Effector memory CD8-positive, alpha-beta T cell (primary cell): ENCODE results near the gene ZBTB7C.

Experiments
- ATAC-seq: fragments of 150-1000 bp; cut with Tn5 transposase; replicated peaks from 2 replicates; pipeline ENCODE4 v1.10.0; 2021; ENCODE audit warnings: mild to moderate bottlenecking, moderate library complexity
- DNase-seq, 3 experiments: peaks; one replicate each; pipeline ENCODE4 v3.0.0; 2021
- H3K27ac Mint-ChIP-seq, 2 donors: one replicate each; pipeline ENCODE4 v1.8.0; 2022; ENCODE audit warnings: mild to moderate bottlenecking in 2 of 2, mixed read lengths in 2 of 2, moderate library complexity in 2 of 2
- H3K27me3 Mint-ChIP-seq, 2 donors: one replicate each; pipeline ENCODE4 v1.8.0; 2022; ENCODE audit warnings: mixed read lengths in 2 of 2
- H3K36me3 Mint-ChIP-seq: one replicate; pipeline ENCODE4 v1.8.0; 2022; ENCODE audit warnings: mild to moderate bottlenecking, moderate library complexity, mixed read lengths; ENCODE audit not compliant: insufficient read depth
- H3K4me1 Mint-ChIP-seq, 2 donors: one replicate each; pipeline ENCODE4 v1.8.0; 2022; ENCODE audit warnings: low read depth in 2 of 2, mixed read lengths in 2 of 2
- H3K4me3 Mint-ChIP-seq, 2 donors: one replicate each; pipeline ENCODE4 v1.8.0; 2022; ENCODE audit warnings: mild to moderate bottlenecking in 2 of 2, mixed read lengths in 2 of 2, moderate library complexity in 2 of 2
- H3K9me3 Mint-ChIP-seq, 2 donors: one replicate each; pipeline ENCODE4 v1.8.0; 2022; ENCODE audit warnings: mixed read lengths in 2 of 2

The ZBTB7C gene

GRCh38 chr18:48138660-48139430 is 270.3 kb downstream of the ZBTB7C start:
- DNase-seq = no peak
- no peak overlapping the region for H3K27ac Mint-ChIP-seq
- no peak for ATAC-seq
- H3K4me1 Mint-ChIP-seq = peaks cover 0 to 4% of the 10 kb centered on the region in 2 donors
- peaks cover 41 to 66% of the 10 kb centered on the region in 2 donors for H3K27me3 Mint-ChIP-seq
- no peak overlapping the region for H3K4me3 Mint-ChIP-seq
- no peaks in the 10 kb centered on the region for H3K36me3 Mint-ChIP-seq
- no peaks in the 10 kb centered on the region for H3K9me3 Mint-ChIP-seq

DNA sequence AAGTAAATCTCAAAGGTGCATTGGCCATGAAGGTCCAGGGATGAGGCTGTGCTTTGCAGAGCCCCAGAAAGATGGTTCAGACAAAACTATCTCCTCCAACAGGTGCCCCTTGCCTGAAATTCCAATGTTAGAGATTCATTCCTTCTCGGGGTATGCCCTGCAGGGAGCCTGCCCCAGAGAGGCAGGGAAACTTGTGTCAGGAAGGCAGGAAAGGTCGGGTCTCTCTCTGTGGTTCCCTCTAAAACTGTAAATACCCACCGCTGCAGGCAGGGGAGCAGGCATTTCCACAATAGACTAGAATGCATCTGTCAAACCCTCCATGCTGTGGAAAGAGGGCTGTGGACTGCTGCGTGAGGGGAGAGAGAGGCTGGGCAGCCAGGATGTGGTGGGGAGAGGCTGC is 271.0 kb downstream of the ZBTB7C start:
- Mint-ChIP-seq H3K27ac (no peak overlapping the region), H3K9me3 (no peaks in the 10 kb centered on the region), H3K4me1 (peaks cover 0 to 4% of the 10 kb centered on the region in 2 donors), H3K36me3 (no peaks in the 10 kb centered on the region), H3K27me3 (peaks cover 41 to 66% of the 10 kb centered on the region in 2 donors), H3K4me3 (no peak overlapping the region)
- DNase-seq = no peak
- no peak for ATAC-seq

GRCh38 chr18:48137374-48138081 is 271.7 kb downstream of the ZBTB7C start:
- no peak for DNase-seq
- Mint-ChIP-seq H3K4me3 (peak overlapping the region; percentile 27 to 50), H3K27me3 (peaks cover 41 to 66% of the 10 kb centered on the region in 2 donors), H3K36me3 (no peaks in the 10 kb centered on the region), H3K4me1 (peaks cover 0 to 4% of the 10 kb centered on the region in 2 donors), H3K9me3 (no peaks in the 10 kb centered on the region), H3K27ac (no peak overlapping the region)
- ATAC-seq = no peak

DNA sequence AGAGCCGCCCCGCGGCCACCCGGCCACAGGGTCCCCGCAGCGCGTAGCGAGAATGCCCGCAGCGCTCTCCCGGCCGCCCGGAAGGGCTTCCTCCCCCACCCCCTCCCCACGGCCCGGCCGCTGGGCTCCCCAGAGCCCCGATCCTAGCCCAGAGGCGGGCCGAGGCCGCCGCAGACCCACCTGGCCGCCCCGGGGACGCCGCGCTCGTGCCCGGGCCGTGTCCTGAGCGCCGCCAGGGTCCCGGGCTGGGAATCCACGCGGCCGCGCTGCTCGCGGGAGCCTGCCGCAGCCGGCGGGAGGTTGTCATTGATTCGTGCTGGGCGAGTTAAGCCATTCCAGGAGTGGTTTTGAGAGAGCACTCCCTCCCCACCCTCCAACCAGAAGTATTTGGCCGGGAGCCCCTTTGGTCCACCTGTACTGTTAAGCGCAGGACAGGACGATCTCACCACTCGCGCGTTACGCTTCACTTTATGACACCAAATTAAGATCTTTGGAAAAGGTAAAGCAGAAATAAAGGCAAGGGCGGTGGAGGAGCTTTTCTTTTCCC is 272.3 kb downstream of the ZBTB7C start:
- Mint-ChIP-seq H3K36me3 (no peaks in the 10 kb centered on the region), H3K4me1 (peaks cover 0 to 4% of the 10 kb centered on the region in 2 donors), H3K9me3 (no peaks in the 10 kb centered on the region), H3K27ac (no peak overlapping the region), H3K4me3 (peak overlapping the region; percentile 27 to 50), H3K27me3 (peaks cover 41 to 66% of the 10 kb centered on the region in 2 donors)
- DNase-seq (no peak), ATAC-seq (no peak)

DNA sequence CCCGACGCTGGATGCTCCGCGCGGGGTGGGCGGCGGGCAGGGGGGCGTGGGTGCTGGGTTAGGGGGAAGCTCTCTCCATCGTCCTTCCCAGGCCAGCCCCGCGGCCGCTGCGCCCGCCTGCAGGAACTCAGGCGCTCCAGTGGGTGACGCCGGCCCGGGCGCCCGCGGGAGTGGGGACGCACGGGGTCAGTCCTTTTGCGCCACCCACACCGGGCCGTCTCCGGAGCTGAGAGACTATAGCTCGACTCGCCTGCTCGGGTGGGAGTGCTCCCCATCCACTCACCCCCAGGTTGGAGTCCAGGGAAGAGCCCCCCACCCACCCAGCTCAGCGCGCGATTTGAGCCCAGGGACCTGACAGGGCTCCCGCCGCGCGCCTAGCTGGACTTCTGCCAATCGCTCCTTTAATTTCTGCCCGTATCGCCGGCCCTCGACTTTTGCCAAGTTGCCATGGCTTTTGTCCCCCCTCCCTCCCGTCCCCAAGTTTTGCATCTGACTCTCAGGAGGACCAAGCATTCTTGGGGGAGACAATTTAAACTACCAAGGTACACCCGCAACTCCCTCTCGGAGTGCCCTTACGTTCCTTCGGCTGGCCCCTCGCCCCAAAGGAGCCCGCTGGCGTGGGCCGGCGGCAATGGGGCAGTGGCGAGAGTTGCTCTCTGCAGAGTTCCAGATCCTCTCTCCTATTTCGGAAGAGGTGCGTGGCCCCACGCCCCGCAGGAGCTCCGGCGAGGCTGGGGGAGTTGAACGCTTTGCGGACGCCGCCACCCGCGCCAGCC is 272.9 kb downstream of the ZBTB7C start:
- DNase-seq (no peak), ATAC-seq (no peak)
- Mint-ChIP-seq H3K9me3 (no peaks in the 10 kb centered on the region), H3K36me3 (no peaks in the 10 kb centered on the region), H3K4me1 (peaks cover 0 to 4% of the 10 kb centered on the region in 2 donors), H3K27me3 (peaks cover 41 to 64% of the 10 kb centered on the region in 2 donors), H3K4me3 (peak overlapping the region in 1 of 2 donors; percentile 36), H3K27ac (no peak overlapping the region)

DNA sequence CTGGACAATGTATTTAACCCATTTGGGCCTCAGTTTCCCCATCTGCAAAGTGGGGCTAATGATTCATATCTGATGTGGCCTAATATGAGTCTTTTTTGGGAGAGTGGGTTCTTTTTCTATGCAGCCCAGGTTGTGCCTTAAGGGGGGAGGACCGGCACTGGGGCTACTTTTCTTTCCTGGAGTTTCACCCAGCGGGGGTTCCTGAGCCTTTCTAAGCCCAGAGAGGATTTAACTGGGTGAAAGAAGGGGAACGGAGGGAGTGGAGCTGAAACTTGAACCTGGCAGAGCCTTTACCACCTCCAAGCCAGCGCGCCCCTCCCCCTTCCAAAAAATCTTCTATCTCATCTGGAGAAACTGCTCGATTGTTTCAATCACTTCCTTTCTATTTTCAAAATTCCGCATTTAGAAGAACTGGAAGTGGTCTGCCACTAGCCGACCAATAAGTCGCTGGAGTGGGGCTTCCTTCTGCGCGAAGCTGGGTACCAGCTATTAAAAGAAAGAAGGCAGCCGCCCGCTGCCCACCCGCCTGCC is 273.7 kb downstream of the ZBTB7C start:
- DNase-seq (no peak), ATAC-seq (no peak)
- Mint-ChIP-seq H3K4me1 (peaks cover 0 to 4% of the 10 kb centered on the region in 2 donors), H3K4me3 (peak overlapping the region in 1 of 2 donors; percentile 36), H3K36me3 (no peaks in the 10 kb centered on the region), H3K9me3 (no peaks in the 10 kb centered on the region), H3K27me3 (peaks cover 41 to 57% of the 10 kb centered on the region in 2 donors), H3K27ac (no peak overlapping the region)

DNA sequence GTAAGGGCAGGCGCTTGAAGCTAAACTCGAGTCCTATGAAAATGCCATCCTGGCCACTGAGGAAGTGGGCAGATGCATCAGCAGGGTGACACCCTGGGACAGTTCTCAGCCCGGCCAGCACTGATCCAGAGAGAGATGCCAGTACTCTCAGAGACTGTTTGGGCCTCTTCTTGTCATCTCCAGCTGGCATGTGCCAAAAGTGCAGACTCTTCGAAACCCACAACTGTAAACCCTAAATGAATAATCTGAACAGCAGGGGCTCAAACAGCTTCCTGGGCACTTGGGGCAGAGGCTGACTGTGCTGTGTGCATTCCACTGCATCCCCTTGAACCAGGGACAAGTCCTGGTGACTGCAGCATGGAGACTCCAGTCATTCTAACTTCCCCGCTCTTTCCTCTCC is 274.6 kb downstream of the ZBTB7C start:
- peaks cover 0 to 4% of the 10 kb centered on the region in 2 donors for H3K4me1 Mint-ChIP-seq
- H3K27me3 Mint-ChIP-seq = peaks cover 35 to 48% of the 10 kb centered on the region in 2 donors
- no peaks in the 10 kb centered on the region for H3K36me3 Mint-ChIP-seq
- H3K27ac Mint-ChIP-seq = no peak overlapping the region
- no peak for ATAC-seq
- H3K4me3 Mint-ChIP-seq = no peak overlapping the region
- no peak for DNase-seq
- H3K9me3 Mint-ChIP-seq = no peaks in the 10 kb centered on the region

DNA sequence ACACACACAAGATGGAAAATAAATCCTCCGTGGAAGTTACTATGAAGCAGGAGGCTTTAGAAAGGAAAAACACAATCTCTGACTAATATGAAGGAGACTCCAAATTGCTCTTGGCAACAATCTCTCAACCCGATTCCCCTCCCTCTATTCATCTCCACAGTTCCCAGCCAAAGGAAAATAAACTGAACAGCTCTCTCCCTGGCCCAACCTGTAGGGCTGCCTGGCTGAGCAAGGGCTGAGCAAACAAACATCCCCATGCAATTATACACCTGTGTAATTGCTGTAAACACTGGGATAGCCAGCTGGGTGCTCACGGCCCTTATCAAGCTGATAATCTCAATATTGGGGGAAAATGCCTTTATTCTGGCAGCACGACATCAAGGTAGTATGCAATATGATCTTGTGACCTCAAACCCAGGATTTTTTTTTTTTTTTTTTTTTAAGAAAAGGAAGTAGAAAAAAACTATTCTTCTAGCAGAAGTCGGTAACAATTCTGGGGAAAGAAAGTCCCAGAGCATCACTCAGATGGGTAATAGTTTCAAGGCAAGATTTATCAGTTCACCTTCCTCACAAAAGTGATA is 275.4 kb downstream of the ZBTB7C start:
- Mint-ChIP-seq H3K4me1 (peaks cover 0 to 4% of the 10 kb centered on the region in 2 donors), H3K4me3 (no peak overlapping the region), H3K27ac (no peak overlapping the region), H3K27me3 (peaks cover 31 to 47% of the 10 kb centered on the region in 2 donors), H3K9me3 (no peaks in the 10 kb centered on the region), H3K36me3 (no peaks in the 10 kb centered on the region)
- DNase-seq (no peak), ATAC-seq (no peak)

- H3K4me3 Mint-ChIP-seq = no peak overlapping the region
- no peak for ATAC-seq
- DNase-seq = no peak
- H3K9me3 Mint-ChIP-seq = no peaks in the 10 kb centered on the region
- H3K36me3 Mint-ChIP-seq = no peaks in the 10 kb centered on the region
- no peak overlapping the region for H3K27ac Mint-ChIP-seq
- H3K27me3 Mint-ChIP-seq = peaks cover 27 to 47% of the 10 kb centered on the region in 2 donors
- H3K4me1 Mint-ChIP-seq = peaks cover 0 to 4% of the 10 kb centered on the region in 2 donors
Observed at GRCh38 chr18:48132797-48133655, 276.2 kb downstream of the ZBTB7C start.

DNA sequence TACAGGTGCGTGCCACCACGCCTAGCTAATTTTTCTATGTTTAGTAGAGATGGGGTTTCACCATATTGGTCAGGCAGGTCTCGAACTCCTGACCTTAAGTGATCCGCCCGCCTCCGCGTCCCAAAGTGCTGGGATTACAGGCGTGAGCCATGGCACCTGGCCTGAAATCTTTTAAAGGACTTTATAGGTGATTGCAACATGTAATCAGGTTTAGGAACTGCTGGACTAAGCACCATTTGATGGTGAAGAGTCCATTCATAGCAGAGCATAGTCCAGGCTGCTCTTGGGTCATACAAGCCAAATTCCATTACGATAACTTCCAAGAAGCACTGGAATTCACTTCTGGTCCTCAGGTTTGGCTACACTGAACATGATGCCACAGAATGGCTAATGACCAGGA is 278.1 kb downstream of the ZBTB7C start:
- H3K36me3 Mint-ChIP-seq = no peaks in the 10 kb centered on the region
- no peaks in the 10 kb centered on the region for H3K4me1 Mint-ChIP-seq
- DNase-seq = no peak
- no peak overlapping the region for H3K27ac Mint-ChIP-seq
- H3K27me3 Mint-ChIP-seq = peaks cover 19 to 54% of the 10 kb centered on the region in 2 donors
- ATAC-seq = no peak
- H3K9me3 Mint-ChIP-seq = no peaks in the 10 kb centered on the region
- H3K4me3 Mint-ChIP-seq = no peak overlapping the region

GRCh38 chr18:48129621-48130082 is 279.5 kb downstream of the ZBTB7C start:
- Mint-ChIP-seq H3K4me1 (peaks cover 0 to 2% of the 10 kb centered on the region in 2 donors), H3K27me3 (peaks cover 5 to 52% of the 10 kb centered on the region in 2 donors), H3K9me3 (no peaks in the 10 kb centered on the region), H3K4me3 (no peak overlapping the region), H3K27ac (no peak overlapping the region), H3K36me3 (no peaks in the 10 kb centered on the region)
- no peak for DNase-seq
- no peak for ATAC-seq

DNA sequence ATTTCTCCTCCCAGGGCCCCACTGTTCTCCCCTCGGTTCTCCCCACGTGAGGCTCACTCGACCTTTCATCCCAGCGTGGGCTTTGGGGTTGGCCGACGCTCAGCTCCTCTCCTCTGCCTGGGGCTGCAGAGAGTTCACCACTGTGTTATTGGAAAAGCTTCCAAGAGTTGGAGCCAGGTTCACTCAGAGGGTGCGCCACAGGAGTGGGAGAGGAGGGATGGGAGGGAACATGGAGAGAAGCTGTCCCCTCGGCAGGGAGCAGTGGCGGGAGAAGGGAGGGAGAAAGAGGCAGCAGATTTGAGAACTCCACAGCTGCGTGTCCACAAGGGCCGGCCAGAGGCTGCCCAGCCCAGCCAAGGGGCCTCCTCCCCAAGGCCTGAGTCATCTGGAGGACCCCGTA is 281.6 kb downstream of the ZBTB7C start:
- H3K27me3 Mint-ChIP-seq = peaks cover 5 to 61% of the 10 kb centered on the region in 2 donors

More for the DNA sequence above, 281.6 kb downstream of the ZBTB7C start:
- Mint-ChIP-seq H3K27ac (no peak overlapping the region), H3K4me1 (peaks cover 0 to 7% of the 10 kb centered on the region in 2 donors), H3K9me3 (no peaks in the 10 kb centered on the region), H3K4me3 (no peak overlapping the region), H3K36me3 (no peaks in the 10 kb centered on the region)
- ATAC-seq = no peak
- DNase-seq = no peak
